Measurements from ENCODE around the gene COL13A1.

- TF ChIP-seq CTCF (IDR thresholded peaks at IDR 0.05) (no peak), POLR2A (IDR thresholded peaks at IDR 0.05) (no peak)
These were observed 153.6 kb downstream of the COL13A1 start for GRCh38 chr10:69955211-69955805.
